ENCODE results near the gene EFHC1. TPM values are rescaled to one million over a fixed set of nuclear protein-coding genes. Genes with fewer than 3 reads are reported as not detected.
A peak's percentile ranks its signal among the peaks of the same experiment; 100 is the strongest.

EFHC1 gene
- polyA plus RNA-seq, 10 donors = 14.1 to 36.4 (median 21.2) TPM

DNA sequence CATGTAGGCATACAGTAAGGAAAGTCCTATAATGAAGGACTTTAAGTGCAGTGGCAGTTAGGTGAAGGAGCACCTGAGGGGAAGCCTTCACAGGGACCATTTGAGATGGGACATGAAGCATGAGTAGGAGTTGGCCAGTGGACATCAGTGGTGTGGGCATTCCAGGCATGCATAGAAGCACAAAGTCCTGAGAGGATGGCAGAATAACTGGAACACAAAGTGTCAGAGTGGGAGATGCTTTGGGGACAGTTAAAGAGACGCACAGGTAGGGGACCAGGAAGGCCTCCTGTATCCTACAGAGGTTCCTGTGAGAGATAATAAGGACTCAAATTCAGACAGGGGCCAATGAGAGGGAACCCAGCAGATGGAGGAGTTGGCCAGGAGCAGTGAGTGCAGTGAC, 26.4 kb upstream of the EFHC1 start:
- no peak for DNase-seq

DNA sequence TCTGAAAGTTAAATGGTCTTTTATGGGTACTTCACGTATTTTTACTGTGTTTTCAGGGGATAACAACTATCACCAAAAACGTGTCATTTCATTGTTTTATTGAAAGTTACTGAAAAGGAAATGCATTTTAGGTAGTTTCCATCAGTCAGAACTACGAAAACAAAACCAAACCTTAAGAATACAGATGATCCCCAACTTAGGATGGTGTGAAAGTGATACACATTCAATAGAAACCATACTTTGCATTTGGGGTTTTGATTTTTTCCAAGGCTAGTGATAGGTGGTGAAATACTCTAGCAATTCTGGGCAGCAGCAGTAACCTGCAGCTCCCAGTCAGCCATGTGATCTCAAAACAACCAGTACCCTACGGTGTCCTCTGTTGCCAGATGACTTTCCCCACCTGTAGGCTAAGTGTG, 25.9 kb upstream of the EFHC1 start:
- DNase-seq = no peak

DNA sequence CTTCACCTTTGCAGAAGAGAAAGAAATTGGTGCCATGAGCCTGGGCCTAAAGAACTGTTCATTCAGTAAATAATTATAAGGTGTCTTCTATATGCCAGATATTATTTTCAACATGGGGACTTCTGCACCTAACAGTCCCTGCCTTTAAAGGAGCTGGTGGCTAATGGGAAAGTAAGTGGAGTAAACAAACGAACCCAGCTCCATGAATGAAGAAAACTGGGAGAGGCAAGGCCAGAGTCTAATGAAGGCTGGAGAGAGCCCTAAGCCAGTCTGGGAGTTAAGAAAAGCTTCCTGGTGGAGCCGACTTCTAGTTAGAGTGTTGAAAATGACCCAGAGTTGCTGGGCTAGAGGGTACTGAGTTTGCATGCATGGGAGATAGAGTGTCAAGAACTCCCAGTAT, 24.2 kb upstream of the EFHC1 start:
- DNase-seq = no peak

- DNase-seq = peak in 2 of 3 donors; percentile 37 to 48
Observed at GRCh38 chr6:52399511-52400312, 20.4 kb upstream of the EFHC1 start.

DNA sequence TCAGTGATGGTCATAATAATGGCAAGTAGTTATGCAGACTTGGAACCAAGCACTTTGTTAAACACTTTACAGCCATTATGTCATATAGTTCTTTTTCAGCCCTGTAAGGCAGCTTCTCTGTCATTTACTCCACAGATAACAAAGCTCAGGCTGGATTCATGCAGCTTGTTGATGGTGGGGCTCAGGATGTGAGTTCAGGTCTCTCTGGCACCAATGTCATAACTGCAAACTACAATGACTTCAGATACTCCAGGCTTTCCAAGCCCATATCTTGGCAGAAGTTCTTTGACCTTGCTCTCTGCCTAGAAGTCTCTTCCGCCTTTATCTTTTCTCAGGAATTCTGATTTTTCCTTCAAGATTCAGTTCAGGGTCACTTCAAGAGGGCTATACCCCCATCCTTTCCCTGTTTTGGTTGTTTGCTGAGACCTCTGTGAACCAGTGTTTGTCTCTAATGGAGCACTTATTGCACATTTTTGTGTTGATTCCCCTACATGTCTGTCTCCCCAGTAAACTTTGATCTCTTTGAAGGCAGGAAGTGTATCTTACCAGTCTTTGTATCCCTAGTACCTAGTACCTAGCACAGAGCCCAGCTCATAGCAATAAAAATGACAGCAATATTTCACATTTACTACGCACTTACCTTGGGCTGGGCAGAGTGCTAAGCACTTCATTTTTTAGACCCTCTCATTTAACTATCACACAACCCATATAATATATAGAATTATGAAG, 19.7 kb upstream of the EFHC1 start:
- no peak for DNase-seq

- no peak for DNase-seq
Observed at GRCh38 chr6:52403086-52403485, 17.1 kb upstream of the EFHC1 start.

GRCh38 chr6:52403627-52404026, 16.5 kb upstream of the EFHC1 start:
- DNase-seq = no peak

- no peak for DNase-seq
Observed at GRCh38 chr6:52405243-52405642, 14.9 kb upstream of the EFHC1 start.

DNA sequence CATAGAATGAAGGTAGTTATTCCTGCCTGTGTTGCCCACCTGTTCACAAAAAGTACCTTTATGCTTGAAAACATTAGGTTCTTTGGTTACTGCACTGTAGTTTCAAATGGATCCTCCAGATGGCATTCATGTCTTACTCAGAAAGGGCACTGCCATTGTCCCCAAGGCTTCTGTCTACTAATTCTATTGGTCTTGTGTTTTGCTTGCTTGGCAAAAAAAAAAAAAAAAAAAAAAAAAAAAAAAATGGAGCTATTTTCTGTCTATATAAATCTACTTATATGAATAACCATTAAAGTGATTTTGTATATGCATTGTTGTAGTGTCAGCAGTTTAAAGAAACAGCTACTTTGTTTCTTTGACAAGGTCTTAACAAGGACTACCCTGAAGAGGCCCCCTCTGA, 12.7 kb upstream of the EFHC1 start:
- DNase-seq = peak in 1 of 3 donors; percentile 12

DNA sequence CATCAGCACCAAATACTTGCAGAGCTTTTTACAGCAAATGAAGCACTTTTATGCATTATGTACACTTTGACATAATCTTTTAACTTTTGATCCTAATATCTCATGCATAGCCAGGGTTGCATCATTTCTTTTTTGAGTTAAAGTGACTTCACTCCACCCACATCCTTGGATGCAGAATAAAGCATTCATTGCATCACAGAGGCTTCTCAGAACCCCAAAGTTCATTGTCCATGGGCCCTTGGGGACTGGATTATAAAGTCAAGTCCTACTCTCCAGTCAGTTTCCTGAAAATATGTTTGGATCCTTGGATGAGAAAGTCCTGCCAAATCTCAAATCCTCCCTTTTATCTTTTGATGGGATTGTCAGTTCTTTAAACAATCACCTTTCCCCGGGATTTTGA, 10.6 kb upstream of the EFHC1 start:
- peak in 1 of 3 donors; percentile 33 for DNase-seq

DNA sequence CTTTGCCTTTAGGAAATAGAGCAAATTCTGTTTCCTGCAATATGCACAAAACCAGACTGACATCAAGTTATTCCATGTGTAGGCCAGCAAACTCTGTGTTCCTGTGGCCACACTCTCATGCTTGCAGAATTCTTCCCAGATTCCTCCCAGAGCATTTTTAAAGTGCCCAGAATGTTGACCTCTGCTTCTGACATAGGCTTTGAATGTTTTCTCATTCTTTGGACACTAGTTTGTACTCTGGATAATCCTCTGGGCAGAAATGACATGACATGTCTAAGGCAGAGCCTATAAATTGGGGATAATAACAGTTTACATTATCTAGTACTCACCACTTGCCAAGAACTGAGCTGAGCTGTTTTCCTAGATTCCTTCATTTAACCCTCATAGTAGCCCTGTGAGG, 9.2 kb upstream of the EFHC1 start:
- no peak for DNase-seq

- no peak for DNase-seq
Observed at GRCh38 chr6:52411911-52412310, 8.2 kb upstream of the EFHC1 start.

- DNase-seq = no peak
Observed at GRCh38 chr6:52415333-52415732, 4.8 kb upstream of the EFHC1 start.

DNA sequence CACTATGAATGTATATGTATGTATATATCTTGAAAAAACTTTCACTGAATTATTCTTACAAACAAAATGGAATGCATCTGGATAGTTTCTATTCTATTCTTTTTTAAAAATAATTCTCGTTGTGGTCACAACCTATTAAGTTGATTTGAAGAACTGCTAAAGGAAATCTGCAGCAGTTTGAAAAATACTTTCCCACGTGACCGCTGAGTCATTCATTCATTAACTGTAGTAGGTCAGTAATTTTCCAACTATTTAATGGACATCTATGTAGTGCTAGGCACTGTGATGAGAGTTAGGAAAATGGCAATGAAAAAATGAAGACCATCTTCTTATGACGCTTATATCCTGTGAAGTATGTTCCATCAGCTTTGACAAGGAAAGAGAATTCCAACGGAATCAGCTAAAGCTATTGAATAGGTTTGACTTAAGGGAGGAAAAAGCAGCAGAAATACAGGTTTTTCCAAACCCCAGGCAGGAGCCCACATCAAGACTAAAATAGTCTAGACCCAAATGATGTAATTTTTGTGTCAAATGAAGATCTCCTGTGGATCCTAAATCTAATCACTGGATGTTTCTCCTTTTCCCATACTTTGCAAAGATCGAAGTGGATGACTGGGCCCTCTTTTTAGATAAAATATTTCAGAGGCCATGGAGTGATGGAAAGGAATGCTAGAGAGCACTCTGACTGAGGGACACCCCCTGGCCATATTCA, 4.1 kb upstream of the EFHC1 start:
- no peak for DNase-seq

DNA sequence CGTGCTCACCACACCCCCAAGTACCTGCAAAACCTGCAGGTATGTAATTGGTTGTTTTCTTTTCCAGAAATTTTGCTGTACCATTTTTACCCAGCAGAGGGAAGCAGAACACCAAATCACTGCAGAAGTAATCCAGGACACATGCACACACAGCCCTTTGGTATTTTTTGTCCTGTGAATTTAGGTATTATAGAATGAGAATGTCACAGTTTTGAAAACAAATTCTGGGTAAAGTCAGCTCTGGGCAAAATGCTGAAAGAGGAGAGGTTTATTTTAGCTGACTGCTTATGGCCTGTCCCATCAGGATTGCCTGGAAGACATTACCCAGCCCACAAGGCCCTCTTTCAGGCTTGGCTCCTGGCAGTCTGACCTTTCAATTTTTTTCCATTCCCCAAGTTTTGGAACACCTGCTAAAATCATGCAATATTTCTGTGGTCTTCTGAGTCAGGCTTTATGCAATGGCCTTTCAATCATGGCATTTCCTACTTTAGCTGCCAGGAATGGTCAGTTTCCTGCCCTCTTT, 3.5 kb upstream of the EFHC1 start:
- peak; percentile 63 to 81 (median 69) for DNase-seq

DNA sequence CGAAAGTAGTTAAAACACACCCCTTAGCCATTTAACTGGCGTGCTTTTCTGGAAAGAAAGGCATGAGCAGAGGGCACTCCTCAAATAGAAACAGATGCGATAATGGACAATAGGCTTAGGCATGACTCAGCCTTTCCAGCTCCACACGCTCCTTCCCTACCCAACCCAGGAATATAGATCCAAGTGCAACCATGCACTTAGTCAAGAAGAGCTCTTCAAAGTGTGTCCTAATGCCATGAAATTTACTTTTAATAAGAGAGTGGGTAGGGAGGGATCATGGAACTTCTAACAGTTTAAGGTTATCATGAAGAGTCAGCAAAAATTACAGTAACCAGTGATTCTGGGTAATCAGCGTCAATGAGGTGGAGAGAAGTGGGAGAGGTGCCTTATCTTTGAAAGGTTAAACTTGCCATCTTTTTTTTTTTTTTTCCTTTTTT, 2.4 kb upstream of the EFHC1 start:
- DNase-seq = peak in 1 of 3 donors; percentile 26

DNA sequence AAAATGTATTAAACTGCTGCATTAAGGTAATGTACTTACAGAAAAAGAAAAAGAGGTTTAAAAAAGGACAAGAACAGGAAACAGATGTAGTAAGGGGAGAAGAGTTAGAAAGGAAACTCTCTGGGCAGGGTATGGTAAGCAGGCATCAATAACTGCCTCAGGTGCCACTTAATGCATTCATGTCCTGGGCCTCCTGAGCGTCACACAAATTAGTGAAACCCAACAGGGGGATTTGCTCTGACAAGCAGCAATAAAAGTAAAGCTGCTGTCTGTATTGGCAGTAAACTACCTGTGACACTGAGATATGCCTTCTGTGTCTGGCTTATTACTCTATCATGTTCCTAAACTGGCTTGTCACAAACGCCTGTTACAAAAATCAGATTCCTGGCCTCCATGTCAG, 1.5 kb upstream of the EFHC1 start:
- DNase-seq = no peak

DNA sequence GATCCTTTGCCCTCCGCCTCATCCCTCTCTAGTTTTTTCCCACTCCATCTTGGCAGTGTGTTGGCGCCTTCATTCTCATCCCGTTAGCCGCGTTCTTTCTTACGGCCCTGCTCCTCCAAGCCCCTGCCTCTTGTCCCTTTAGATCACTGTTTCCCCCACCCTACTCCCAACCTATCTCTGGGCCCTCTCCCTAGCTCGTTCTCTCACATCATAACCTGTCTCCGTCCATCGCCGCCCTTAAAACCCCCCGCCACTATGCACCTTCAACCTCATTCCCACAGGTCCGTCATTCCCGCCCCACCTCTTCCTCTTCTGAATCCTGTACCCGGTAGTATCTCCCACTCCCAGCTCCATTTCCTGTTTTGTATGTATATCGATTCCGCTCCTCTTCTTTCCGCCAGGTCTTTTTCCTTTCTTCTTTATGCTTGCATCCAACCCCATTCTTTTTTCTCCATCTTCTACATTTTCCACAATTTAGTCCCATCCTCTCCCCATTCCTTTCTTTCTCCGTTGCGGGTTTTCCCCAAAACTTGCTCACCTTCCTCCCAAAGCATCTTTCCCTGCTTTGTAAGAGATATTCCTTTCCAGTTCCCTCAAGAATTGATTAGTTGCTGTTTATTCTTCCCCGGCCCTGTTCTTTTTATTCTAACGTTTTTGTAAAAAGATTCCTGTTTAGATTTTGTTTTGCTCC, 671 bp downstream of the EFHC1 start:
- peak in 2 of 3 donors; percentile 39 to 73 for DNase-seq

DNA sequence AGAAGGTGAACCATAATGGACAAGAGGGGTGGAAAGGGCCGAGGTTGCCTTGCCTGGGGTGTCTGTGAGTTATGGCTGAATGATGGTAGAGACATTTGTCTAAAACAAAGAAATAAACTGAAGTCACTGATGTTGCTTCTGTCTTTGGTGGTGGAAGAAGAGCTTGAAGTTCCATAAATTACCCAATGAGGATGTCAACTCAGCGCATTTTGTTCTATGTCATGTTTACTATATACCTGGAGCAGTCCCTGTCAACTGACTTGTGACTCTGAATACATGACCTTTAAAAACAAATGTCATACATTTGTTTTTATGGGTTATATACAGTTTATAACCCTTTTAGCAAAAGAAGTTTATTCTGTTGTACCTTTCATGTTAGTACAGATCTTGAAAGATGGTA, 2.0 kb downstream of the EFHC1 start:
- DNase-seq = no peak

DNA sequence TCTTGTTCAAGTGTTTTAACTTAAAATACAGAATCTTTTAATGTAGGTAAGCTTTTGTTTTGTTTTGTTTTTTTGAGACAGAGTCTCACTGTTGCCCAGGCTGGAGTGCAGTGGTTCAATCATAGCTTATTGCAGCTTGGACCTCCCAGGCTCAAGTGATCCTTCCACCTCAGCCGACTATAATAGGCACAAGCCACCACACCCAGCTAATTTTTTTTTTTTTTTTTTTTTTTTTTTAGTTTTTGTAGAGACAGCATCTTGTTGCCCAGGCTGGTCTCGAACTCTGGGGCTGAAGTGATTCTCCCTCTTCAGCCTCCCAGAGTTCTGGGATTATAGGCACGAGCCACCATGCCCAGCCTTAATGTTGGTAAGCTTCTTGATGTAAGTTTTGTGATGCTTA, 3.3 kb downstream of the EFHC1 start:
- no peak for DNase-seq

DNA sequence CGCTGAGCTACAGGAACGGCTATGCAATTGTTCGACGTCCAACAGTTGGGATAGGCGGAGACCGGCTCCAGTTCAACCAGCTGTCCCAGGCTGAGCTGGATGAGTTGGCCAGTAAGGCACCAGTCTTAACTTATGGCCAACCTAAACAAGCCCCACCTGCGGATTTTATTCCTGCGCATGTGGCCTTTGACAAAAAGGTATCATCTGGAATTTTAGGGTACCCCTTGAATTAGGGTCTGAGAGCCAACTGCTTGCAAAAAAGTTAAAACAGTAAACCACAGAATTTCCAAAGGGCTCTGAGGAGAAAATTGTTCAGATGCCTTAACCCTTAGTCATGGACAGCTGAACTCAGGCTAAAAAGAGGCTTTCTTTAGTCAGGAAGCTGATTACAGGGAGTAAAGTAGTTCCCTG, 3.8 kb downstream of the EFHC1 start:
- peak; percentile 44 to 80 (median 61) for DNase-seq

- no peak for DNase-seq
Observed at GRCh38 chr6:52424513-52424912, 4.4 kb downstream of the EFHC1 start.

All from muscle of back (tissue), 11 donors.